Neural cell (in vitro differentiated cells): ENCODE data around the gene OR2S2. TPM values are rescaled to one million over a fixed set of nuclear protein-coding genes. Genes with fewer than 3 reads are reported as not detected.

Experiments used
- H2AFZ ChIP-seq: fragments of 200-600, 300-800 bp; sonication (generic), shearing (Covaris generic); 2 replicates; pipeline ENCODE4 v1.6.0; 2014; ENCODE audit warnings: low read depth, mild to moderate bottlenecking, antibody characterized with exemption, low read length, moderate library complexity
- H3F3A ChIP-seq: fragments of 200-600 bp; shearing (Covaris generic); 2 replicates; pipeline ENCODE4 v1.6.1; 2016; ENCODE audit warnings: mild to moderate bottlenecking, moderate library complexity, mixed read lengths, antibody characterized with exemption, low read length; ENCODE audit not compliant: insufficient read depth, poor library complexity, severe bottlenecking
- H3K27ac ChIP-seq: fragments of 200-600, 300-800 bp; sonication (generic), shearing (Covaris generic); 2 replicates; pipeline ENCODE4 v1.5.1; 2014; ENCODE audit warnings: mild to moderate bottlenecking, low read length, moderate library complexity
- H3K27me3 ChIP-seq: fragments of 300-800, 200-600 bp; sonication (generic), shearing (Covaris generic); 2 replicates; pipeline ENCODE4 v1.6.0; 2014; ENCODE audit warnings: mild to moderate bottlenecking, low read depth, low read length, moderate library complexity; ENCODE audit not compliant: insufficient read depth
- H3K36me3 ChIP-seq: fragments of 300-800, 200-600 bp; sonication (generic), shearing (Covaris generic); 2 replicates; pipeline ENCODE4 v1.5.1; 2014; ENCODE audit warnings: mild to moderate bottlenecking, antibody characterized with exemption, low read length, moderate library complexity; ENCODE audit not compliant: insufficient read depth
- H3K4me2 ChIP-seq: fragments of 300-800, 200-600 bp; sonication (generic), shearing (Covaris generic); 2 replicates; pipeline ENCODE4 v1.6.0; 2014; ENCODE audit warnings: mild to moderate bottlenecking, low read length
- H3K4me3 ChIP-seq: fragments of 300-800, 200-600 bp; sonication (generic), shearing (Covaris generic); 2 replicates; pipeline ENCODE4 v1.5.1; 2014; ENCODE audit warnings: mild to moderate bottlenecking, low read length, moderate library complexity
- H3K79me2 ChIP-seq: fragments of 200-600 bp; shearing (Covaris generic); replicated peaks from 2 replicates; pipeline ENCODE4 v1.6.0; 2014; ENCODE audit warnings: mild to moderate bottlenecking, low read length, moderate library complexity; ENCODE audit not compliant: insufficient read depth
- H3K9ac ChIP-seq: fragments of 300-800, 200-600 bp; sonication (generic), shearing (Covaris generic); 2 replicates; pipeline ENCODE4 v1.6.1; 2016; ENCODE audit warnings: mild to moderate bottlenecking, low read length, mixed read lengths
- H3K9me2 ChIP-seq: fragments of 200-600 bp; shearing (Covaris generic); 2 replicates; pipeline ENCODE4 v1.6.1; 2016; ENCODE audit warnings: mild to moderate bottlenecking, low read length, mixed read lengths; ENCODE audit not compliant: insufficient read depth
- H3K9me3 ChIP-seq: fragments of 200-600, 300-800 bp; sonication (generic), shearing (Covaris generic); 2 replicates; pipeline ENCODE4 v1.6.1; 2016; ENCODE audit warnings: mild to moderate bottlenecking, mixed run types, low read length, moderate library complexity, mixed read lengths
- H4K20me1 ChIP-seq: fragments of 200-600 bp; shearing (Covaris generic); 2 replicates; pipeline ENCODE4 v1.6.1; 2016; ENCODE audit warnings: mild to moderate bottlenecking, mixed run types; ENCODE audit not compliant: insufficient read depth
- EP300 ChIP-seq: fragments of 450-650 bp; conservative IDR thresholded peaks from 2 replicates; pipeline ENCODE4 v1.6.1; 2014; ENCODE audit warnings: antibody characterized with exemption, mild to moderate bottlenecking, moderate library complexity; ENCODE audit not compliant: poor library complexity, severe bottlenecking
- EZH2 ChIP-seq: fragments of 200-600, 300-800 bp; shearing (Covaris generic), sonication (generic); IDR thresholded peaks from 2 replicates; pipeline ENCODE4 v1.6.1; 2014; ENCODE audit warnings: antibody characterized with exemption, low read length, borderline replicate concordance, mild to moderate bottlenecking; ENCODE audit not compliant: insufficient read depth, poor library complexity, severe bottlenecking
- MXI1 ChIP-seq: fragments of 450-650 bp; conservative IDR thresholded peaks from 2 replicates; pipeline ENCODE4 v1.6.1; 2014; ENCODE audit warnings: antibody characterized with exemption, mild to moderate bottlenecking; ENCODE audit not compliant: poor library complexity, severe bottlenecking
- POLR2AphosphoS5 ChIP-seq: IDR thresholded peaks from 2 replicates; pipeline ENCODE4 v1.6.1; 2012
- RAD21 ChIP-seq: fragments of 450-650 bp; conservative IDR thresholded peaks from 2 replicates; pipeline ENCODE4 v1.6.1; 2014; ENCODE audit warnings: antibody characterized with exemption, mild to moderate bottlenecking, moderate library complexity
- SMC3 ChIP-seq: fragments of 450-650 bp; conservative IDR thresholded peaks from 2 replicates; pipeline ENCODE4 v1.6.1; 2014; ENCODE audit warnings: antibody characterized with exemption, mild to moderate bottlenecking, moderate library complexity; ENCODE audit not compliant: poor library complexity
- TAF1 ChIP-seq: IDR thresholded peaks from 2 replicates; pipeline ENCODE4 v1.6.1; 2012; ENCODE audit warnings: low read depth
- polyA plus RNA-seq: library from polyadenylated mRNA; depleted of rRNA; stranded (reverse); fragments of >200 nt; gene quantifications from 2 replicates; pipeline ENCODE4 v1.2.3, GENCODE V29; 2014
- TF ChIP-seq, protein P1 (sequence below): fragments of 450-650 bp; IDR thresholded peaks from 2 replicates; pipeline ENCODE4 v1.5.1; 2014; ENCODE audit warnings: antibody characterized with exemption, mild to moderate bottlenecking, moderate library complexity; ENCODE audit not compliant: poor library complexity, severe bottlenecking
- TF ChIP-seq, protein P2 (sequence below): IDR thresholded peaks from 2 replicates; pipeline ENCODE4 v1.6.1; 2012; ENCODE audit warnings: borderline replicate concordance

Gene OR2S2
- polyA plus RNA-seq, 1 donor from 2014 or later = not detected

DNA sequence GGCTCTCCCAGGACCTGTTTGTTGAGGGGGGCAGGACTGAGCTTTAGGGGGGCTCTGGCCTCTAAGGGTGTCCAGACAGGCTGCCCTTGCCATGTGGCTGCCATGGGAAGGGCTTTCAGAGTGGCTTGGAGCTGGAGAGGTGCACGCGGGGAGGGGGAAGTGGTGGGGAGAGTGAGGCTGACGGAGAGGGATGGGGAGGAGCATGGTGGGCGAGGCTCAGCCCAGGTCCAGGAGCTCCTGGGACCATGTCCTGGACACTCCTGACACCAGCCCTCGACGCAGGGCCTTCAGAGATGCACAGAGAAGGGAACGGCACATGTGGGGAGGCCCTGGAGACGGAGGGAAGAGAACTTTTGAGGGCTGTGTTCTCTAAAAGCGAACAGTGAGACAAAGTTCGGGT, 46.3 kb downstream of the OR2S2 start:
- Histone ChIP-seq H3K79me2 (no peaks in the 10 kb centered on the region), H3K27ac (no peak overlapping the region), H3K4me3 (no peak overlapping the region), H3F3A (no peaks in the 10 kb centered on the region), H3K4me2 (no peak overlapping the region), H3K27me3 (no peaks in the 10 kb centered on the region), H3K9me3 (no peaks in the 10 kb centered on the region), H3K36me3 (no peaks in the 10 kb centered on the region), H3K9me2 (no peaks in the 10 kb centered on the region), H2AFZ (no peak overlapping the region), H4K20me1 (no peaks in the 10 kb centered on the region), H3K9ac (no peak overlapping the region)
- no peak for TF ChIP-seq POLR2AphosphoS5
- no peak for TF ChIP-seq RAD21
- no peak for TF ChIP-seq EZH2
- TF ChIP-seq EP300 = no peak

DNA sequence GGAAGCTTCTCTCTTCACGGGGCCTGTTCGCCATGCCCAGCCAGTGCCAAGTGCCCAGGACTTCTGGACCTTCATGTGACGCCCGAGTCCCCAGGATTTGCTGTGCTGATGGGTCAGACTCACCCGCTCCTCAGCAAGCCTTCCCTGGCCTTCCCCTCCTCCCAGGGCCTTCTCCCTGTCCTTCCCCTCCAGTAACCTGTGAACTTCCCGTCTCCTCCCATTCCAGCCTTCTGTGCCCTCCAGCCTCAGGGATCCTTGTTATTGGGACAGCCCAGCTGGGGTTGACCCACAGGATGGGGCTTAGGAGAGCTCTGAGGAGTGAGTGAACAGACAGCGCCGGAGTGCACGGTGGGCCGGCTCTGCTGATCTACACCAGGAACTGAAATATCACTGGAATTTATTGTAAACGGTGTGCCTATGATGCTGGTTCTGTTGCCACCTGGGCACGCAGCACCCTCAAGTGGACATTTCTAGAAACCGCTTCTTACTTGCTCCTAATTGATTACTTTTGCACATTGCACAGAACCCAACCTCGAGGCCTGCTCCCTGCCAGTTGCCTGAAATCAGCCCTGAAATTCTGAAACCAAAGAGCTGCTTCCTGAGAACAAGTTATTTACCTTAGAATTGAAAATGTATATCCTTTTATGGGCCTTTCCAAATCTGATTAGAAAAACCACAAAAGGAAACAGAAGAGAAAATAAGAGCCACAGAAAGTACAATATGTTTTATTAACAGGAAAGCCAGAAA, 47.2 kb downstream of the OR2S2 start:
- no peaks in the 10 kb centered on the region for H4K20me1 ChIP-seq
- H3K79me2 ChIP-seq = no peaks in the 10 kb centered on the region
- no peak overlapping the region for H3K4me2 ChIP-seq
- TF ChIP-seq, protein P1, sequence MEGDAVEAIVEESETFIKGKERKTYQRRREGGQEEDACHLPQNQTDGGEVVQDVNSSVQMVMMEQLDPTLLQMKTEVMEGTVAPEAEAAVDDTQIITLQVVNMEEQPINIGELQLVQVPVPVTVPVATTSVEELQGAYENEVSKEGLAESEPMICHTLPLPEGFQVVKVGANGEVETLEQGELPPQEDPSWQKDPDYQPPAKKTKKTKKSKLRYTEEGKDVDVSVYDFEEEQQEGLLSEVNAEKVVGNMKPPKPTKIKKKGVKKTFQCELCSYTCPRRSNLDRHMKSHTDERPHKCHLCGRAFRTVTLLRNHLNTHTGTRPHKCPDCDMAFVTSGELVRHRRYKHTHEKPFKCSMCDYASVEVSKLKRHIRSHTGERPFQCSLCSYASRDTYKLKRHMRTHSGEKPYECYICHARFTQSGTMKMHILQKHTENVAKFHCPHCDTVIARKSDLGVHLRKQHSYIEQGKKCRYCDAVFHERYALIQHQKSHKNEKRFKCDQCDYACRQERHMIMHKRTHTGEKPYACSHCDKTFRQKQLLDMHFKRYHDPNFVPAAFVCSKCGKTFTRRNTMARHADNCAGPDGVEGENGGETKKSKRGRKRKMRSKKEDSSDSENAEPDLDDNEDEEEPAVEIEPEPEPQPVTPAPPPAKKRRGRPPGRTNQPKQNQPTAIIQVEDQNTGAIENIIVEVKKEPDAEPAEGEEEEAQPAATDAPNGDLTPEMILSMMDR = no peak
- TF ChIP-seq MXI1 = no peak
- TF ChIP-seq EP300 = no peak
- TF ChIP-seq EZH2 = no peak
- no peak for TF ChIP-seq RAD21
- no peak for TF ChIP-seq SMC3
- H3K9me2 ChIP-seq = no peaks in the 10 kb centered on the region
- H3K27me3 ChIP-seq = no peaks in the 10 kb centered on the region
- H2AFZ ChIP-seq = no peak overlapping the region
- H3K27ac ChIP-seq = no peak overlapping the region
- H3K36me3 ChIP-seq = no peaks in the 10 kb centered on the region
- no peaks in the 10 kb centered on the region for H3F3A ChIP-seq
- H3K4me3 ChIP-seq = no peak overlapping the region
- no peak overlapping the region for H3K9ac ChIP-seq
- H3K9me3 ChIP-seq = no peaks in the 10 kb centered on the region

DNA sequence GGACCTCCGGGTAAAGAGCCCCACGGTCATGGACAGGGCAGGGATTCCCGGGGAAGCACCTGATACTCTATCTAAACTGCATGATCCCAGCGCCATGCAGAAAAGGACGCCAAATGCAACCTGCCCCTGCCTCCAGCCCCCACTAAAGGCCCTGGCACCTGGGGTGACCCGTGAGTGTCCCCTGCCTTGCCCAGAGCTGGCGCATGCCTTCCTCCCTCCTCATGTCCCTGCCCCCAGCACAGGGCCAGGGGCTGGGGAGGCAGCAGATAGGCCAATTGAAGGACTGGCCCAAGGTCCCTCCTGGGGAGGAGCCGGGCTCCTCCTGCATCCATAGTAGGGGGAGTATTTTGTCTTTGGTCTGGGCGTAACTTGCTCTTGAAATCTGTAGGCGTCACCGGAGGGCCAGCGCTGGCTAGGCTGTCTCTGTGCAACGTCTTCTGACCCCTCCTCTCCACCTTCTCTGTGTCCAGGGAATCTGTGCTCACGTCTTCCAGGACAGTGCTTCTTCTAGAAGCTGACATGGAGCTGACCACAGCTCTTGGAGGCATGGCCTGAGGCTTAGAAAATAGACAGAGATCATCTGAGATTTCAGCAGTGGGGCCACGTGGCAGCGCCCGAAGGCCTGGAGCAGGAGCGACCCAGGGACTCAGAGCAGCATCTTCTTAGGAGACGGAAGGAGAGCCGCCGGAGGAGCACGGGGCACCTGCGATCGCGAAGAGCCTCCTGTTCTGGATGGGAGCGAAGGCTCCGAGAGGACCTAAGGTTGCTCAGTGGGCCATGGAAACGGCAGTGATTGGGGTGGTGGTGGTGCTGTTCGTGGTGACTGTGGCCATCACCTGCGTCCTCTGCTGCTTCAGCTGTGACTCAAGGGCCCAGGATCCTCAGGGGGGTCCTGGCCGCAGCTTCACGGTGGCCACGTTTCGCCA, 48.0 kb downstream of the OR2S2 start:
- no peak for TF ChIP-seq EZH2
- TF ChIP-seq, protein P1 = no peak
- TF ChIP-seq SMC3 = no peak
- TF ChIP-seq, protein P2, sequence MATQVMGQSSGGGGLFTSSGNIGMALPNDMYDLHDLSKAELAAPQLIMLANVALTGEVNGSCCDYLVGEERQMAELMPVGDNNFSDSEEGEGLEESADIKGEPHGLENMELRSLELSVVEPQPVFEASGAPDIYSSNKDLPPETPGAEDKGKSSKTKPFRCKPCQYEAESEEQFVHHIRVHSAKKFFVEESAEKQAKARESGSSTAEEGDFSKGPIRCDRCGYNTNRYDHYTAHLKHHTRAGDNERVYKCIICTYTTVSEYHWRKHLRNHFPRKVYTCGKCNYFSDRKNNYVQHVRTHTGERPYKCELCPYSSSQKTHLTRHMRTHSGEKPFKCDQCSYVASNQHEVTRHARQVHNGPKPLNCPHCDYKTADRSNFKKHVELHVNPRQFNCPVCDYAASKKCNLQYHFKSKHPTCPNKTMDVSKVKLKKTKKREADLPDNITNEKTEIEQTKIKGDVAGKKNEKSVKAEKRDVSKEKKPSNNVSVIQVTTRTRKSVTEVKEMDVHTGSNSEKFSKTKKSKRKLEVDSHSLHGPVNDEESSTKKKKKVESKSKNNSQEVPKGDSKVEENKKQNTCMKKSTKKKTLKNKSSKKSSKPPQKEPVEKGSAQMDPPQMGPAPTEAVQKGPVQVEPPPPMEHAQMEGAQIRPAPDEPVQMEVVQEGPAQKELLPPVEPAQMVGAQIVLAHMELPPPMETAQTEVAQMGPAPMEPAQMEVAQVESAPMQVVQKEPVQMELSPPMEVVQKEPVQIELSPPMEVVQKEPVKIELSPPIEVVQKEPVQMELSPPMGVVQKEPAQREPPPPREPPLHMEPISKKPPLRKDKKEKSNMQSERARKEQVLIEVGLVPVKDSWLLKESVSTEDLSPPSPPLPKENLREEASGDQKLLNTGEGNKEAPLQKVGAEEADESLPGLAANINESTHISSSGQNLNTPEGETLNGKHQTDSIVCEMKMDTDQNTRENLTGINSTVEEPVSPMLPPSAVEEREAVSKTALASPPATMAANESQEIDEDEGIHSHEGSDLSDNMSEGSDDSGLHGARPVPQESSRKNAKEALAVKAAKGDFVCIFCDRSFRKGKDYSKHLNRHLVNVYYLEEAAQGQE = no peak
- no peak for TF ChIP-seq RAD21
- no peak for TF ChIP-seq EP300
- no peak for TF ChIP-seq TAF1
- no peak for TF ChIP-seq MXI1
- TF ChIP-seq POLR2AphosphoS5 = no peak
- Histone ChIP-seq H3K9me3 (no peaks in the 10 kb centered on the region), H3K4me2 (no peak overlapping the region), H3K4me3 (no peak overlapping the region), H3K9me2 (no peaks in the 10 kb centered on the region), H3K27me3 (no peaks in the 10 kb centered on the region), H3K36me3 (no peaks in the 10 kb centered on the region), H4K20me1 (no peaks in the 10 kb centered on the region), H3K79me2 (no peaks in the 10 kb centered on the region), H3F3A (no peaks in the 10 kb centered on the region), H2AFZ (no peak overlapping the region), H3K9ac (no peak overlapping the region), H3K27ac (no peak overlapping the region)
